Activated naive CD4-positive, alpha-beta T cell treated with anti-CD3 and anti-CD28 coated beads for 36 hours (primary cell): ENCODE measurements around the gene CAPS. TPM values are rescaled to one million over a fixed set of nuclear protein-coding genes. Genes with fewer than 3 reads are reported as not detected.

ENCODE experiments used
- CTCF ChIA-PET: fragments of 350-600 bp; sonication (Branson Sonifier 250); formaldehyde crosslinking; loops from one replicate; lab custom pipeline; 2021; ENCODE audit warnings: antibody characterized with exemption; lab: Charles Lee
- DNase-seq: peaks from one replicate; pipeline ENCODE4 v3.0.0-alpha.2; 2020
- H3K27ac Mint-ChIP-seq: one replicate; pipeline ENCODE4 v1.8.0; 2021; ENCODE audit warnings: mild to moderate bottlenecking, mixed read lengths
- H3K27me3 Mint-ChIP-seq: one replicate; pipeline ENCODE4 v1.8.0; 2021; ENCODE audit warnings: low read depth, mixed read lengths
- H3K36me3 Mint-ChIP-seq: one replicate; pipeline ENCODE4 v1.8.0; 2021; ENCODE audit warnings: low read depth, mixed read lengths
- H3K4me1 Mint-ChIP-seq: one replicate; pipeline ENCODE4 v1.8.0; 2021; ENCODE audit warnings: low read depth, mixed read lengths
- H3K4me3 Mint-ChIP-seq: one replicate; pipeline ENCODE4 v1.8.0; 2021; ENCODE audit warnings: mild to moderate bottlenecking, moderate library complexity, mixed read lengths
- H3K9me3 Mint-ChIP-seq: one replicate; pipeline ENCODE4 v1.8.0; 2021; ENCODE audit warnings: mixed read lengths
- intact Hi-C: fragments of 100-400 bp; cut with micrococcal nuclease; formaldehyde crosslinking; loops from one replicate; pipeline ENCODE4 v1.15.1; 2023
- total RNA-seq, 2 experiments: library from RNA; stranded (reverse); gene quantifications; one replicate each; pipeline ENCODE4 v1.2.3, GENCODE V29; 2021

CAPS gene
- total RNA-seq, 2 experiments from 2014 or later = 2.1 to 2.8 TPM

- Mint-ChIP-seq H3K27me3 (no peaks in the 10 kb centered on the region), H3K27ac (no peak overlapping the region), H3K9me3 (no peaks in the 10 kb centered on the region), H3K4me1 (peaks cover 1% of the 10 kb centered on the region), H3K4me3 (no peak overlapping the region), H3K36me3 (peaks cover 28% of the 10 kb centered on the region)
- CTCF ChIA-PET = no interaction called here
- DNase-seq = no peak
- intact Hi-C loops = no loop called here
Observed at GRCh38 chr19:5933391-5934068, 19.5 kb downstream of the CAPS start.

GRCh38 chr19:5934069-5934401, 20.0 kb downstream of the CAPS start:
- intact Hi-C loops = no loop called here
- no peaks in the 10 kb centered on the region for H3K27me3 Mint-ChIP-seq
- no peak overlapping the region for H3K27ac Mint-ChIP-seq
- peaks cover 1% of the 10 kb centered on the region for H3K4me1 Mint-ChIP-seq
- CTCF ChIA-PET = no interaction called here
- no peaks in the 10 kb centered on the region for H3K9me3 Mint-ChIP-seq
- no peak overlapping the region for H3K4me3 Mint-ChIP-seq
- no peak for DNase-seq
- H3K36me3 Mint-ChIP-seq = peaks cover 24% of the 10 kb centered on the region

DNA sequence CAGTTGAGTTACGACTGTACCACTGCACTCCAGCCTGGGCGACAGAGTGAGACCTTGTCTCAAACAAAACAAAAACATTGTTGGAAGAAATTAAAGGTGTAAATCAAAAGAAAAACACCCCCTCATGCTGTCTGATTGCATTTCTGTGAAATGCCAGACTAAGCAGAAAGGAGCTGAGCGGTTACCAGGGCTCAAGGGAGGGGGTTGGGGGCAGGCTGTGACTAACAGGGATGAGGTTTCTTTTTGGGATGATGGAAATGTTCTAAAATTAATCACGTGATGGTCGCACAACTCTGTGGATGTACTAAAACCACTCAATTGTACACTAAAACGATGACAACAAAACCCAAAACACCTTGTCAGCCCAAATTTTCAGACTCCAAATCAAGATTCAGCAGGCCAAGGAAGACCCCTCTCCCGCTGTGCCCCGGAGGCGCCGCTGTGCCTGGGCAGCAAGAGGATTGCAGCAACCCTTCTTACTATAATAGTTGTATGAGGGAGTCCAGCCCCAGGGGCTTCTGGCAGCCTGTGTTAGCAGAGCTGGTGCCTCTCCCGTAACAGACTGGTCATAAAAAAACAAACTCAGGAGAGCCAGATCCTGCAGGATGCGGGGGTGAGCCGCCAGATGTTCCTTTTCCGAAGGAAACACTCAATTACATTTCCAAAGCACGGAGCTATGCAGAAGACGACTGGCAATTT, 20.9 kb downstream of the CAPS start:
- Mint-ChIP-seq H3K36me3 (peaks cover 21% of the 10 kb centered on the region), H3K27me3 (no peaks in the 10 kb centered on the region), H3K4me3 (no peak overlapping the region), H3K4me1 (peaks cover 1% of the 10 kb centered on the region), H3K27ac (no peak overlapping the region), H3K9me3 (no peaks in the 10 kb centered on the region)
- CTCF ChIA-PET = interaction anchor here (0.6 kb wide), 1 partner anchor 308 kb away, joined by 4 read pairs; no protein-coding TSS in a partner anchor
- no peak for DNase-seq
- intact Hi-C loops = no loop called here

- Mint-ChIP-seq H3K9me3 (no peaks in the 10 kb centered on the region), H3K36me3 (peaks cover 20% of the 10 kb centered on the region), H3K27ac (no peak overlapping the region), H3K4me3 (no peak overlapping the region), H3K27me3 (no peaks in the 10 kb centered on the region), H3K4me1 (peaks cover 1% of the 10 kb centered on the region)
- DNase-seq = no peak
- intact Hi-C loops = no loop called here
- CTCF ChIA-PET = interaction anchor here (0.6 to 2.4 kb wide), 2 partner anchors 86 to 309 kb away, joined by 4 read pairs; no protein-coding TSS in a partner anchor
Observed at GRCh38 chr19:5935473-5936291, 21.6 kb downstream of the CAPS start.

GRCh38 chr19:5936292-5936592, 22.2 kb downstream of the CAPS start:
- Mint-ChIP-seq H3K27ac (no peak overlapping the region), H3K36me3 (peaks cover 18% of the 10 kb centered on the region), H3K4me3 (no peak overlapping the region), H3K27me3 (no peaks in the 10 kb centered on the region), H3K4me1 (peaks cover 1% of the 10 kb centered on the region), H3K9me3 (no peaks in the 10 kb centered on the region)
- DNase-seq = no peak
- CTCF ChIA-PET = interaction anchor here (2.4 kb wide), 1 partner anchor 86 kb away, joined by 4 read pairs; no protein-coding TSS in a partner anchor
- intact Hi-C loops = no loop called here

- intact Hi-C loops = no loop called here
- CTCF ChIA-PET = interaction anchor here (2.4 kb wide), 1 partner anchor 84 kb away, joined by 4 read pairs; no protein-coding TSS in a partner anchor
- no peaks in the 10 kb centered on the region for H3K27me3 Mint-ChIP-seq
- H3K27ac Mint-ChIP-seq = no peak overlapping the region
- DNase-seq = no peak
- no peaks in the 10 kb centered on the region for H3K9me3 Mint-ChIP-seq
- peaks cover 18% of the 10 kb centered on the region for H3K36me3 Mint-ChIP-seq
- H3K4me1 Mint-ChIP-seq = peaks cover 1% of the 10 kb centered on the region
- H3K4me3 Mint-ChIP-seq = no peak overlapping the region
Observed at GRCh38 chr19:5937550-5937949, 23.5 kb downstream of the CAPS start.

DNA sequence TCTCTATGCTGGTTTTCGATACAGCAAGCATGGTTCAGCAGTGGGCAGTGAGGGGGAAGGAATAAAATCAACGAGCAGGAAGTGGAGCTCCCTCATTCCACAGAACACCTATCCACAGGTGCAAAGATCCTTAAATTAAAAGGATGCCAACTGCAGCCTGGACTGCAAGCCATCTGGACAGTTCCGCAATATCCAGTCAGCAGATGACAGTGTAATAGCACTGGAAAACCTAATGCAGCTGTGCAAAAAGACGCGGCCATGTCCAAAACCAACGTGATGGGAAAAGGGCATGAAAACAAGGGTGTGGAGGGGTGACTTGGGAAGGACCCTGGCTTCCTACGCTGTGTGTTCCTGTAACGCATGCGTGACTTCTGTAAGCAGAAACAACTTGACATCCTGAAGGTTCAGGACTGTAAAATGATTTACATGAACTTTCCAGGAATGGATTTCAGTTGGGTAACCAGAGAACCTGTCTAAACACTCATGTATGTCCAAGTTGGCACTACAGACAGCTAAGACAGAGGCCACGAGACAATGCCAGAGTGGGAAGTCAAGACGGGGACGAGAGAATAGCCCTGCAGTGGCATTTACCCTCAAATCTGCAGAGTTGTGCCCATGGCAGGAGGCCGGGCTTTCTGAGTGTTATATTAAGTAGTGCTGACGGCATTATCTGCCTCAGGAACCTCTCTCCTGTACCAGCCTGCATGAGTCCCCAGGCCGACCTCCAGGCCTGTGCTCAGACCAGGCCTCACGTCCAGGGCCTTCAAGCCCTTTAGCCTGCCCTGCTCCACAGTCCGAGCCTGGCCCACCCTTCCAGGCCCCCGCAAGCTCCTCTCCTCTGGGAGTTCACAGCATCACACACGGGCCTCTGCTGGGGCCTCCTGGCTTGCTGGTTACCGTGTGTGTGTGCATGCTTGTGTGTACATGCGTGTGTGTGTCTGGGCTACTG, 26.5 kb downstream of the CAPS start:
- Mint-ChIP-seq H3K4me3 (no peak overlapping the region), H3K9me3 (no peaks in the 10 kb centered on the region), H3K27ac (peak overlapping the region; percentile 30), H3K36me3 (peaks cover 14% of the 10 kb centered on the region), H3K27me3 (no peaks in the 10 kb centered on the region), H3K4me1 (peaks cover 23% of the 10 kb centered on the region)
- CTCF ChIA-PET = no interaction called here
- intact Hi-C loops = no loop called here
- no peak for DNase-seq

DNA sequence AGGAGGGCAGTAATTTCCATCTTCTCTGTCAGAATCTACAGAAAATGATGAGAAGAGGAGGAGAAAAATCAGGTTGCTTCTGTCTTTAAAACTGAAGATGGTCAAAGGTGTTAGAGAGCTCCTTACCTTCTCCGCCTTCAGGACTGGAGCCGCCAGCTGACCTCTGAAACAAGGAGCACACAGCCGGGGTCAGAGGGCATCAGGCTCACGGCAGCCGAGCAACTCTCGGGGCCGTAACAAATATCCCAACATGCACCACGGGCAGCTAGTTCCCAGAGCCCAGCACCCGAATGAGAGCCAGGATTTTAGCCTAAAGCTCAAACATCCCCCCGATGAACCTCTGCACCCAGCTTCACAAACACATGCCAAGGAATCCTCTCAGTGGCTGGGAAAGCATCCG, 27.6 kb downstream of the CAPS start:
- Mint-ChIP-seq H3K4me1 (peaks cover 33% of the 10 kb centered on the region), H3K36me3 (peaks cover 11% of the 10 kb centered on the region), H3K27me3 (no peaks in the 10 kb centered on the region), H3K4me3 (no peak overlapping the region), H3K27ac (no peak overlapping the region), H3K9me3 (no peaks in the 10 kb centered on the region)
- CTCF ChIA-PET = interaction anchor here (0.6 to 1.7 kb wide), 4 partner anchors 26 to 252 kb away, joined by 3 to 5 read pairs (median 4); partner anchors contain the start of gene RPL36
- intact Hi-C loops = no loop called here
- no peak for DNase-seq

GRCh38 chr19:5943045-5943444, 29.0 kb downstream of the CAPS start:
- CTCF ChIA-PET = interaction anchor here (0.7 kb wide), 1 partner anchor 12 kb away, joined by 3 read pairs; no protein-coding TSS in a partner anchor
- no peaks in the 10 kb centered on the region for H3K9me3 Mint-ChIP-seq

GRCh38 chr19:5943623-5944022, 29.6 kb downstream of the CAPS start:
- no peaks in the 10 kb centered on the region for H3K27me3 Mint-ChIP-seq
- DNase-seq = no peak
- H3K9me3 Mint-ChIP-seq = no peaks in the 10 kb centered on the region
- no peak overlapping the region for H3K27ac Mint-ChIP-seq
- intact Hi-C loops = no loop called here
- H3K36me3 Mint-ChIP-seq = peaks cover 10% of the 10 kb centered on the region
- peaks cover 46% of the 10 kb centered on the region for H3K4me1 Mint-ChIP-seq
- no peak overlapping the region for H3K4me3 Mint-ChIP-seq
- CTCF ChIA-PET = no interaction called here

More at GRCh38 chr19:5943045-5943444, 29.0 kb downstream of the CAPS start:
- Mint-ChIP-seq H3K27ac (no peak overlapping the region), H3K27me3 (no peaks in the 10 kb centered on the region), H3K4me3 (no peak overlapping the region), H3K36me3 (peaks cover 9% of the 10 kb centered on the region), H3K4me1 (peaks cover 41% of the 10 kb centered on the region)
- intact Hi-C loops = no loop called here
- no peak for DNase-seq

DNA sequence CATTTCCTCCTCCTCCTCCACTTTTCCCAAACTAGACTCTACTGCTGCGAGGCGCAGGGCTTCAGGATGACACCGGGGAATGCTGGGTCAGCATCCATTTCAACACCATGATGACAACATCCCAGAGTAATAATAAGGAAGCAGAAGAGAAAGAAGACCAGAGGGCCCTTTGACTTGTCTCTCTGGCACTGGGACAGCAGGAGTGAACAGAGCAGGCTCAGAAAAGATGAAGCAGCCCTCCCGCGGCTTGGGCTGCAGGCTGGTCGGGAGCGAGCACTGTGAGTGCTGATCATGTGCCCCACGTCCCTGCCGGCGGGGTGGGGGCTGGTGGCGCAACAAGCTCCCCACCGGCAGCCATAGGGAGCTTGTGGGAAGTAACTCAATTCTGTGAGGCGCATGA, 33.4 kb downstream of the CAPS start:
- Mint-ChIP-seq H3K4me1 (peaks cover 84% of the 10 kb centered on the region), H3K4me3 (no peak overlapping the region), H3K36me3 (peaks cover 22% of the 10 kb centered on the region), H3K27me3 (no peaks in the 10 kb centered on the region), H3K27ac (peak overlapping the region; percentile 71), H3K9me3 (no peaks in the 10 kb centered on the region)
- CTCF ChIA-PET = interaction anchor here (0.8 to 1.3 kb wide), 3 partner anchors 10 to 75 kb away, joined by 3 to 5 read pairs (median 4); no protein-coding TSS in a partner anchor
- no peak for DNase-seq
- intact Hi-C loops = no loop called here
